HepG2 (cell line): ENCODE measurements around the gene STN1. TPM values are rescaled to one million over a fixed set of nuclear protein-coding genes. Genes with fewer than 3 reads are reported as not detected.
A peak's percentile ranks its signal among the peaks of the same experiment; 100 is the strongest.

Experiments used
- AGO1 ChIP-seq: fragments of 200-400 bp; formaldehyde crosslinking; IDR thresholded peaks from 2 replicates; pipeline ENCODE4 v1.6.1; 2017; ENCODE audit warnings: mild to moderate bottlenecking, low read depth, low read length, moderate library complexity; ENCODE audit not compliant: poor library complexity, severe bottlenecking
- AGO2 ChIP-seq: fragments of 200-400 bp; formaldehyde crosslinking; optimal IDR thresholded peaks from 2 replicates; pipeline ENCODE3; 2017; ENCODE audit warnings: mild to moderate bottlenecking, low read depth, low read length, moderate library complexity
- ARNT2 ChIP-seq: sonication (generic); formaldehyde crosslinking; IDR thresholded peaks from 2 replicates; pipeline ENCODE4 v1.8.0; 2022; ENCODE audit warnings: mild to moderate bottlenecking, low read depth, missing genetic modification reagents, moderate library complexity
- GMEB2 ChIP-seq: IDR thresholded peaks from 2 replicates; pipeline ENCODE4 v1.6.1; 2016; ENCODE audit warnings: missing biosample characterization, missing genetic modification reagents, low read depth
- KLF13 ChIP-seq: sonication (generic); formaldehyde crosslinking; IDR thresholded peaks from 2 replicates; pipeline ENCODE4 v1.4.0; 2020; ENCODE audit warnings: mild to moderate bottlenecking, missing genetic modification reagents
- NCOR1 ChIP-seq: fragments of 200-600 bp; sonication (generic); IDR thresholded peaks from 2 replicates; pipeline ENCODE4 v1.7.0; 2017; ENCODE audit warnings: antibody characterized with exemption, low read length, borderline replicate concordance
- RBFOX2 ChIP-seq: fragments of 200-400 bp; formaldehyde crosslinking; IDR thresholded peaks from 2 replicates; pipeline ENCODE4 v1.6.1; 2017; ENCODE audit warnings: low read depth, mild to moderate bottlenecking, low read length
- RFX1 ChIP-seq: fragments of 450-650 bp; IDR thresholded peaks from 2 replicates; pipeline ENCODE4 v1.6.1; 2017
- SKI ChIP-seq: fragments of 450-650 bp; IDR thresholded peaks from one replicate; pipeline ENCODE4 v1.6.1; 2018; ENCODE audit warnings: mild to moderate bottlenecking; ENCODE audit not compliant: partially characterized antibody
- SNAPC2 ChIP-seq: sonication (generic); formaldehyde crosslinking; IDR thresholded peaks from 2 replicates; pipeline ENCODE4 v1.8.1; 2022; ENCODE audit warnings: mild to moderate bottlenecking, missing genetic modification reagents
- SOX5 ChIP-seq: IDR thresholded peaks from 2 replicates; pipeline ENCODE4 v1.6.1; 2016; ENCODE audit warnings: borderline replicate concordance
- YEATS4 ChIP-seq: sonication (generic); formaldehyde crosslinking; IDR thresholded peaks from 2 replicates; pipeline ENCODE4 v1.4.0; 2020; ENCODE audit warnings: missing genetic modification reagents, borderline replicate concordance
- ZNF207 ChIP-seq: fragments of 450-650 bp; IDR thresholded peaks from 2 replicates; pipeline ENCODE4 v1.6.1; 2016; ENCODE audit warnings: antibody characterized with exemption, borderline replicate concordance
- ZNF225 ChIP-seq: sonication (generic); formaldehyde crosslinking; IDR thresholded peaks from 2 replicates; pipeline ENCODE4 v1.4.0; 2020; ENCODE audit warnings: mild to moderate bottlenecking, missing genetic modification reagents
- ZNF407 ChIP-seq: sonication (generic); formaldehyde crosslinking; IDR thresholded peaks from one replicate; pipeline ENCODE4 v1.5.1; 2020; ENCODE audit warnings: mild to moderate bottlenecking, missing genetic modification reagents; ENCODE audit errors: not compliant biosample characterization
- ZNF510 ChIP-seq: sonication (generic); formaldehyde crosslinking; IDR thresholded peaks from 2 replicates; pipeline ENCODE4 v1.4.0; 2020; ENCODE audit warnings: low read depth, mild to moderate bottlenecking, missing genetic modification reagents
- ZNF672 ChIP-seq: sonication (generic); formaldehyde crosslinking; IDR thresholded peaks from 2 replicates; pipeline ENCODE4 v1.8.1; 2022; ENCODE audit warnings: missing genetic modification reagents
- ZNF800 ChIP-seq: sonication (generic); formaldehyde crosslinking; IDR thresholded peaks from 2 replicates; pipeline ENCODE4 v1.4.0; 2020; ENCODE audit warnings: missing genetic modification reagents
- ZNF891 ChIP-seq: sonication (generic); formaldehyde crosslinking; IDR thresholded peaks from 2 replicates; pipeline ENCODE4 v1.5.0; 2020; ENCODE audit warnings: mild to moderate bottlenecking, missing genetic modification reagents
- polyA plus RNA-seq, 8 experiments: library from polyadenylated mRNA; depleted of rRNA in 3 of 8; stranded (reverse) in 7 of 8; unstranded in 1 of 8; fragments of >200 nt; fragmentation: Illumina TruSeq in 4 of 8; extraction: Trizol in 4 of 8; gene quantifications; 2 replicates each; pipeline versions ENCODE4 v1.2.1 to v1.2.3, GENCODE V29; 2011 to 2016; ENCODE audit warnings: low read depth in 4 of 8, missing spikeins in 1 of 8, mixed read lengths in 1 of 8; ENCODE audit not compliant: insufficient read depth in 1 of 8
- total RNA-seq, 5 experiments: library from RNA; depleted of rRNA; stranded (reverse); fragments of >200 nt; fragmentation: Illumina TruSeq; extraction: Trizol; gene quantifications; 2 replicates each; pipeline ENCODE4 v1.2.3, GENCODE V29; 2016; ENCODE audit warnings: low read depth in 1 of 5

The STN1 gene
- total and polyA plus RNA-seq, 2 of the 13 experiments (the other 11 are each of a cell fraction or from before 2014, with no cell fraction given): 17.6 to 22.7 TPM

- TF ChIP-seq SKI (peak; percentile 37), SOX5 (CRISPR knock-in tag) (0 out of 2 replicates have a peak, but pooled peaks have one; percentile 9), AGO2 (no peak), KLF13 (CRISPR knock-in tag) (no peak), ZNF207 (no peak), ZNF510 (CRISPR knock-in tag) (no peak), SNAPC2 (CRISPR knock-in tag) (no peak), YEATS4 (CRISPR knock-in tag) (no peak), ARNT2 (CRISPR knock-in tag) (no peak), GMEB2 (CRISPR knock-in tag) (no peak), ZNF407 (CRISPR knock-in tag) (no peak), RFX1 (no peak), AGO1 (no peak), NCOR1 (no peak), ZNF891 (CRISPR knock-in tag) (peak; percentile 72), RBFOX2 (no peak), ZNF672 (no peak), ZNF800 (CRISPR knock-in tag) (no peak), ZNF225 (no peak)
These were observed 507 bp downstream of the STN1 start (continued) for GRCh38 chr10:103917302-103918052.
